Uterus (tissue), 4 donors: Measurements from ENCODE around the gene FOXD3. TPM values are rescaled to one million over a fixed set of nuclear protein-coding genes. Genes with fewer than 3 reads are reported as not detected.

ENCODE experiments used
- DNase-seq, 2 donors: peaks; one replicate each; pipeline ENCODE4 v3.0.0-alpha.2; 2019 to 2020
- H3K27ac ChIP-seq, 2 donors: fragments of 200-600 bp; sonication (generic); 1 replicate in 1 of 2; 2 replicates in 1 of 2; pipeline ENCODE4 v1.5.1; 2016 to 2018
- H3K27me3 ChIP-seq, 2 donors: fragments of 200-600 bp; sonication (generic); one replicate each; pipeline ENCODE4 v1.5.1; 2018 to 2019; ENCODE audit warnings: control low read depth in 1 of 2
- H3K36me3 ChIP-seq, 2 donors: fragments of 200-600 bp; sonication (generic); one replicate each; pipeline ENCODE4 v1.5.1; 2019; ENCODE audit warnings: control low read depth in 1 of 2
- H3K4me1 ChIP-seq, 2 donors: fragments of 200-600 bp; sonication (generic); one replicate each; pipeline ENCODE4 v1.5.1; 2018 to 2019; ENCODE audit warnings: control low read depth in 1 of 2
- H3K4me3 ChIP-seq, 2 donors: fragments of 200-600 bp; sonication (generic); 1 replicate in 1 of 2; 2 replicates in 1 of 2; pipeline ENCODE4 v1.5.1; 2018 to 2019; ENCODE audit warnings: mild to moderate bottlenecking in 1 of 2
- H3K9me3 ChIP-seq, 2 donors: fragments of 200-600 bp; sonication (generic); one replicate each; pipeline ENCODE4 v1.5.1; 2019; ENCODE audit warnings: control low read depth in 1 of 2
- POLR2A ChIP-seq, 2 donors: fragments of 450-650 bp; IDR thresholded peaks; one replicate each; pipeline ENCODE4 v1.6.1; 2016; ENCODE audit warnings: antibody characterized with exemption in 2 of 2, mild to moderate bottlenecking in 1 of 2, moderate library complexity in 1 of 2
- intact Hi-C: fragments of 100-400 bp; cut with DNase I; formaldehyde crosslinking; loops from one replicate; pipeline ENCODE4 v1.15.1; 2023; ENCODE audit warnings: low total_unique reads
- total RNA-seq, 4 donors: library from RNA; depleted of rRNA in 3 of 4; stranded (reverse); fragments of >200 nt in 3 of 4; gene quantifications; one replicate each; pipeline versions ENCODE4 v1.1.0 to v1.2.4, GENCODE V29; 2014 to 2023
- TF ChIP-seq, protein P1 (sequence below), 4 experiments: fragments of 200-600 bp in 2 of 4; fragments of 450-650 bp in 2 of 4; sonication (generic) in 2 of 4; IDR thresholded peaks; one replicate each; pipeline ENCODE4 v1.5.1; 2016 to 2019; ENCODE audit warnings: antibody characterized with exemption in 4 of 4, mild to moderate bottlenecking in 2 of 4, moderate library complexity in 1 of 4
- donor health status: DM: yes; HTN: yes; CAD: no.

FOXD3 gene
- total RNA-seq, 4 donors from 2014 or later, result 0.34 to 1.4 TPM; not detected in 2

DNA sequence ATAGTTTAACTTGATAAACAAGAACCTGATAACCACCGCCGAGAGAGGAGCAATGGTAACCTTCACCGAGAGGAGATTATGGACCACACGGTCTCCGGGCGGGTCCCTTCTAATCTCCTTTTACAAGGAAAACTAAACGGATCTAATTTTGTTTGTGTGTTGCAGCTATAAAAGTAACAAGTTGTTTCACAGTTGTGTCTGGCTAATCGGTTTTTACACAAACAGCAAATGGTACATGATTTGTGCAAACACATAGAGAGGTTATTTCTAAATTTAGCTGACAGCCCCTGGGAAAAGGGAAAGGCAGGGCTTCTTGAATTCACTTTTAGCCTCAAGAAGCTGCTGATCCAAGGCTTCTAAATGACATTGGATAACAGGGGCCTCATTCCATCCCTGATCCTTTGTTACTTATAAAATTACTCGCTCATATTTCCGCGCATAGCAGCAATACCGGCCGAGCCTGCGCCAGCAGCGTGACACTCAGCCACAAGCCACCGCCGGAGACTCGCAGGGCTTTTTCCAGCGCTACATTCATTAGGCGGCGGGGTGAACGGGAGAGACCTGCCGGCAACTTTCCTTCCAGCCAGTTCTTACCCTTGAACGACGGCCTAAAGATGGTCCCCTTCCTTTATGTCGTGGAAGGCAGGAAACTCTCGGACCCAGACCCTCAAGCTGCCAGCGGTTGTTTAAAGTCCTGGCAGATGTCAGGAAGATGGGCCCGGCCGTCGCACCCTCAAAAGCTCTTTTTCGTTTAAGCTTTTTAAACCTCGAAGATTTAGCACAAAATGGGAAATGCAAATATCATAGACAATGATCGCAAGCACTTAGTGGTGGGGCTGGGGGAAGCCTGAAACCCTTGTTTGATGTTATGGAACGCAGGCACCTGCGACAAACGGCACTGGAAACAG, 4.4 kb downstream of the FOXD3 start:
- intact Hi-C loops, result no loop called here
- H3K27ac ChIP-seq, result no peak overlapping the region

DNA sequence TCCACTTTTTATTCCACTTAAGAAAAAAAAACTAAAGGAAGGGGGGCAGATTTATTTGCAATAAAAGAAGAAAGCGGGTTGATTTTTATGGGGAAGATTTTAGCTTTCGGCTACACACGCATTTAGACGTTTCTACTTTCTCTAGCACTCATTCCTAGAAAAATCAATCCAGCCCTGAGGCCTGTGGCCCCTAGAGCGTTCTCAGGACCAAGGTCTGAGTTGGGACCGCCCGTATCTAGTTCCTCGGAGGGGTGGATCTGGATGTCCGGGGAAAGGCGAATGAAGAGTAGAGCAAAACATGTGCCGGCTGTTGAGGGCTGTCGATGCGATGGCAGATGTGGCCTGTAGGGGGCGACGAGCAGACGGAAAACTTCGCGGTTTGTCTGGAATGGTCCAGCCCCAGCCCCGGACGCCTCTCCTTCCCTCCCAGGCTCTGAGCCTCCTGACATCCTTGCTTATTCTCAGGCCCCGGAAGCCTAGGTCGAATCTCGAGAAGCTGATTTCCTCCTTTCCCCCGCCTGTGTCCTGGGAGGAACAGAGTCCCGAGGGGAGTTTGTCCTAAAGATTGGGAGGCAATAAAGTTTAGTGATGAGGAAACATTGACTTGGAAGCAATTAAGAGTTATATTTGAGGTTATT, 5.2 kb downstream of the FOXD3 start:
- intact Hi-C loops, result no loop called here
- Histone ChIP-seq H3K4me3 (no peak overlapping the region), H3K36me3 (no peaks in the 10 kb centered on the region), H3K9me3 (no peaks in the 10 kb centered on the region), H3K27ac (no peak overlapping the region), H3K27me3 (peaks cover 37 to 78% of the 10 kb centered on the region in 2 donors), H3K4me1 (peaks cover 0 to 17% of the 10 kb centered on the region in 2 donors)
- no peak for TF ChIP-seq POLR2A (IDR thresholded peaks at IDR 0.05)
- TF ChIP-seq, protein P1, sequence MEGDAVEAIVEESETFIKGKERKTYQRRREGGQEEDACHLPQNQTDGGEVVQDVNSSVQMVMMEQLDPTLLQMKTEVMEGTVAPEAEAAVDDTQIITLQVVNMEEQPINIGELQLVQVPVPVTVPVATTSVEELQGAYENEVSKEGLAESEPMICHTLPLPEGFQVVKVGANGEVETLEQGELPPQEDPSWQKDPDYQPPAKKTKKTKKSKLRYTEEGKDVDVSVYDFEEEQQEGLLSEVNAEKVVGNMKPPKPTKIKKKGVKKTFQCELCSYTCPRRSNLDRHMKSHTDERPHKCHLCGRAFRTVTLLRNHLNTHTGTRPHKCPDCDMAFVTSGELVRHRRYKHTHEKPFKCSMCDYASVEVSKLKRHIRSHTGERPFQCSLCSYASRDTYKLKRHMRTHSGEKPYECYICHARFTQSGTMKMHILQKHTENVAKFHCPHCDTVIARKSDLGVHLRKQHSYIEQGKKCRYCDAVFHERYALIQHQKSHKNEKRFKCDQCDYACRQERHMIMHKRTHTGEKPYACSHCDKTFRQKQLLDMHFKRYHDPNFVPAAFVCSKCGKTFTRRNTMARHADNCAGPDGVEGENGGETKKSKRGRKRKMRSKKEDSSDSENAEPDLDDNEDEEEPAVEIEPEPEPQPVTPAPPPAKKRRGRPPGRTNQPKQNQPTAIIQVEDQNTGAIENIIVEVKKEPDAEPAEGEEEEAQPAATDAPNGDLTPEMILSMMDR (IDR thresholded peaks at IDR 0.05), result peak in 3 of 4 experiments; percentile 18 to 41 (median 22)
- DNase-seq, result no peak

More for the DNA sequence above, 4.4 kb downstream of the FOXD3 start:
- H3K9me3 ChIP-seq, result no peaks in the 10 kb centered on the region
- no peak overlapping the region for H3K4me3 ChIP-seq
- peaks cover 0 to 23% of the 10 kb centered on the region in 2 donors for H3K4me1 ChIP-seq
- DNase-seq, result no peak
- H3K27me3 ChIP-seq, result peaks cover 37 to 77% of the 10 kb centered on the region in 2 donors
- H3K36me3 ChIP-seq, result no peaks in the 10 kb centered on the region
- no peak for TF ChIP-seq POLR2A (IDR thresholded peaks at IDR 0.05)
- TF ChIP-seq, protein P1 (IDR thresholded peaks at IDR 0.05), result no peak

DNA sequence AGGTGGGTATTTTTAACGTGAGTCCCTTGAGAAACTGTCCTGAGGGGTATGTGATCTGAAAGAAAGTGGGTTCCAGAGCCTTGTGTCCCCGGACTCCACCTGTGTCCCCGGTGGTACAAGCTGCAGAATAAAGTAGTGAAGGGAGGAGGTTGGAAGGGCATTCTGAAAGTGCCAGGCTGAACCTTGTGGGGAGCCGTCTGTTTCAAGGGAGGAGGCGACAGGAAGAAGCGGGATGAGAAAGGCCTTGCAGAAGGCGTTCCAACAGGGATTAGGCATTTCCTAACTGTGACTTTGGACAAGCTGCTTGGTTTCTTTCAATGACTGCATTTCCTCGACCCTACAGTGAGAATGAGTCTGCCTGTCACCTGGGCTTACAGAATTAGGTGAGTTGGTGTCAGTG, 5.8 kb downstream of the FOXD3 start:
- no peak overlapping the region for H3K27ac ChIP-seq
- H3K36me3 ChIP-seq, result no peaks in the 10 kb centered on the region
- intact Hi-C loops, result no loop called here
- no peak for TF ChIP-seq POLR2A (IDR thresholded peaks at IDR 0.05)
- TF ChIP-seq, protein P1 (IDR thresholded peaks at IDR 0.05), result no peak
- peaks cover 0 to 11% of the 10 kb centered on the region in 2 donors for H3K4me1 ChIP-seq
- no peak for DNase-seq
- H3K27me3 ChIP-seq, result peaks cover 31 to 83% of the 10 kb centered on the region in 2 donors
- no peak overlapping the region for H3K4me3 ChIP-seq
- no peaks in the 10 kb centered on the region for H3K9me3 ChIP-seq

DNA sequence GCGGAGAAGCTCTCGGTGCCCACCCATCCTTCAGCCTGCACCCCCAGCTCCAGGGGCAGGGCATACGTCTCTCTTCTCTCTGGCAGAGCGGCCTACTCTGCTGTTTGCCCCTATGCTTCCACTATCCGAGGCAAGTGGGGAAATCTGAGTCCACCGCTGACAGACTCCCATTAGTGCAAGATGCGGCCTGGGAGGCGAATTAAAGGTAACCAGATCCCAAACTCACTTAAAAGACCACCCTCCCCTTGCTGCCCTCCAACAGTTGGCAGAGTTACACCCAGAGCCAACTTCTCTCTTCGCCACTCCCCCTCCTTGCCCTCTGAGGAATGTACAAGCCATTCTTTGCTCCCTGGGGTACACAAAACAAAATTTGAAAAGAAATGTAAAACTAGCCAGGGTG, 6.4 kb downstream of the FOXD3 start:
- intact Hi-C loops, result no loop called here
- peaks cover 0 to 5% of the 10 kb centered on the region in 2 donors for H3K4me1 ChIP-seq
- H3K27me3 ChIP-seq, result peaks cover 31 to 88% of the 10 kb centered on the region in 2 donors
- no peak for TF ChIP-seq POLR2A (IDR thresholded peaks at IDR 0.05)
- TF ChIP-seq, protein P1 (IDR thresholded peaks at IDR 0.05), result no peak
- no peaks in the 10 kb centered on the region for H3K9me3 ChIP-seq
- no peaks in the 10 kb centered on the region for H3K36me3 ChIP-seq
- DNase-seq, result no peak
- H3K27ac ChIP-seq, result no peak overlapping the region
- no peak overlapping the region for H3K4me3 ChIP-seq
